GM18519 (cell line): ENCODE measurements around the gene FKBP10.

Experiments
- ATAC-seq: cut with Tn5 transposase; IDR thresholded peaks from one replicate; pipeline ENCODE4 v1.9.1; 2021; ENCODE audit warnings: mild to moderate bottlenecking, moderate library complexity; ENCODE audit not compliant: unreplicated experiment, low FRiP score

Gene FKBP10

DNA sequence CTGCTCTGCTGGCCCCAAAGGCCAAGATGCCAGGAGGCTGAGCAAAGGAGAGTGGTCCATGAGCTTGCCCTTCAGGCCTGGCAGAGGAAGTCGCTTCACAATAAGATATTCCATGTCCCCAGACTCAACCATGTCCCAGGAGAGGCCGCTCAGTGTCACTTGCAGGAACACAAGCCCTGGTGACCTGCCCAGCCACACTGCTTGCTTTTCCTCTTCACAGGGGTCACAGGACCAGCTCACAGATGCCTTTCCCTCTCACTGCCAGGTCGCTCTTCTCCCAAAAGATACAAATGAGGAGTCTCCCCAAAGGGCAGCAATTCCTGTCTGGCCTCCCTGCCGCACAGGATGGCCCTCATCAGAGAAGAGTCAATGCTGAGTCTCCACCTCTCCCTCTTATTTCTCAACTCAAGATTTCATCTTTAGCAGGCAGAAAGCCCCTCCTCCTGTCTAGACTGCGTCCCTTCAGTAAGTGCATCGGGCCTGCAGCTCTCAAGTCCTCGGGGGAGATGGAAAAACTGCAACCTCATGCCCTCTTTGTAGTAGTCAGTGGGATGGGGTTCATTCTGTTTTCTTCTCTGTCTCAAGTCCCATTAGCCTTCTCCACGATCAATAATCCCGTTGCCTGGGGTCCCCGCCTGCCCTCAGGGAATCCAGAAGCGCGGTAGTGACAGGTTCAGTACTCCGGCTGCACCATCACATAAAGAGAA, 31.2 kb upstream of the FKBP10 start:
- ATAC-seq, result no peak

GRCh38 chr17:41782142-41782541, 30.7 kb upstream of the FKBP10 start:
- no peak for ATAC-seq

GRCh38 chr17:41784207-41784744, 28.5 kb upstream of the FKBP10 start:
- ATAC-seq, result no peak

DNA sequence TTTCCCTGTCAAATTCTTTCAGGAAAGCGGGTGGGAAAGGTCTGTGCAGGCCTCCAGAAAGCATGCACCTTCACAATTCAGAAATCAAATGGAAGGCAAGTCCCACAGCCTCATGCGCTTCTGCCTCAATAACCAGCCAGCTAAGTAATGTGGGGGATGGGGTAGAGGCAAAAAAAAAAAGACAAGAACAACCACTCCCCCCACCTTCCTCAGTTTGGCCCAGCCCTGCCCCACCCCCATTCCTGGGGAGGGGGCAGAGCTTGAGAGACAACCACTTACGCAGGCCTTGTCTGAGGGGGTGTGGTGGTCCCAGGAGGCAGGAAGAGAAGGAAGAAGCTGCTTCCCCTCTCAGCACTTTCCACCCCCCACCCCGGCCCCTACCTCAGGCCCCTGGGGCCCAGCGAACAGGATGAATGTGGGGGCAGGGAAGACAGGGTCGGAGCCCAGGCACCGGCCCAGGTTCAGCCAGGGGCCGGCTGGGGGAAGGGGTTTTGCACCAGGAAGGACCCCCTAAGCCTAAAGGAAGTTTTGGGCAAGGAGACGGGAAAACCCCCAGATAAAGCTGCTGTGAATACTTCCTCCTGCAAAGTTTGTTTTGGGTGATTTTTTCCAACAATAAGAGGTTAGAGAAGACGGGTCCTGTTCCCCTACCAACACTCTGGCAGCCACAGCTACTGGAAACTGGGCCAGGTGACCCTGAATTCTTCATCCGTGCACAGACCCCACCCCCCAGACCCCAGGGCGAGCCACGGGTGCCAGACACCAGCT, 27.5 kb upstream of the FKBP10 start:
- ATAC-seq, result no peak

DNA sequence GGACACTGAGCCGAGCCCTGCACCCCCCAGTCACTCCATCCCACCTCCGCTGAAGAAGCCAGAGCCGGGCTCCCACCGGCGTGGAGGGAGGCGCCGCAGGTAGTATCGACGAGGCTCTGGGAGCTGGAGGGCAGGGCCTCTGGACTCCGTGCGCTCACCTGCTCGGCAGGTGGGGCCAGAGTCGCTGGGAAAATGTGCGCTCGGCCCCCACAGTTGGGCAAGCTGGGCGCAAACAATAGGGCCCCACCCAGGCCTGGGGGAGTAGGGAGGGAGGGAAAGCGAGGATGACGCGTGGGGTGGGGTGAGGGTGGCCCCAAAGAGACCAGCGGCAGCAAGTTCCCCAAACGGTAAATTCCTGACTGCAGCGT, 27.0 kb upstream of the FKBP10 start:
- ATAC-seq, result no peak

GRCh38 chr17:41786227-41787020, 26.4 kb upstream of the FKBP10 start, which contains the start of gene JUP:
JUP (minus strand) TSS chr17:41786711; CDS start chr17:41771854, 14,857 bp downstream.
- ATAC-seq, result peak; percentile 76

GRCh38 chr17:41787021-41787418, 25.8 kb upstream of the FKBP10 start:
- no peak for ATAC-seq

- no peak for ATAC-seq
Measured at GRCh38 chr17:41792845-41793783, 19.7 kb upstream of the FKBP10 start.

DNA sequence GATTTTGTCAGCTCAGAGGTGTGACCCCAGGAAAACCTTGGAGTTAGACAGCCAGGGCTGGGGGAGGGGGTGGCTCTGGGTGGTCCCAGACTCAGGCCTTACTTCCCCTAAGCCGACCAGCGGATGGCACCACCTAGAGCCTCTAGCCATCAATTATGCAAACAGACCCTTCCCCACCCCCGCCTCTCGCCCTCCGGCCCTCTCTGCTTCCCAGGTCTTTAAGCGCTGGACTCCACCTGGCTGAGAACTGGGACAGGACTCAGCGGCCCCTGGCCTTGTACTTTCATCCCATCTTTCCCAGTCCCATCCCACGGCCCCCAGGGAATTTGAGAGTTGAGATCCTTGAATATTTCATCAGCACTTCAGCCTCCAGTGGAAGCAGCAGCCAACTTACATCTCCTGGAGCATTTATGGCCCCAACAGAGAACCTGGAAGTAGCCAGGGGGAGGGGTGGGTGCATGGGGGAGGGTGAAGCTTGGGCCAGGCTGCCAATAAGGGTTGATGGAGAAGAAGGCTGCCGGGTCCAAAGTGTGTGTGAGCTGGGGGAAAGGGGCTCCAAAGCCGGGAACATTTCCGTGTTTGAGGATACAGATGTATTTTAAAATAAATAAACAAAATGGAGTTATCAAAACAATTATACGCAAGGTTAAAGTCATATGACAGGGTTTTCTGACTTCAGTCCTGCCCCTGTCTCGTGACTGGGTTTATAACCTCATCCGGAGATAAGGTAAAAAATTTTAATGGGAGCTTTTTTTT, 18.8 kb upstream of the FKBP10 start:
- no peak for ATAC-seq

DNA sequence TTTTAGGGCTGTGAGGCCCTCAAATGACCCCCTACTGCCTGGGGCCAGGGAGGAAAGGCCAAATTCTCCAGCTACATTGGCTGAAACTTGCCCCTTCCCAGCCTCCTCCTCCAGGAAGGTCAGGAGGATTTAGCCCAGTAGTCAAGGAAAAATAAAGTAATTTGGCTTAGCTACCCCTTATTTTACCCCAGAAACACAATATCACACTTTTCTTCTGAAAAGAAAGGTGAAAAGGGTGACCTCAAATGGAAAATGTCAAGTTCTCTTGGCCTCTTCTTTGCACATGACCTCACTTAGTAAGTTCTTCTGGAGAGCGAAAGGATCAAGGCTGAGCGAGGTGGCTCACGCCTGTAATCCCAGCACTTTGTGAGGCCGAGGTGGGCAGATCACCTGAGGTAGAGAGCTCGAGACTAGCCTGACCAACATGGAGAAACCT, 18.2 kb upstream of the FKBP10 start:
- ATAC-seq, result no peak

DNA sequence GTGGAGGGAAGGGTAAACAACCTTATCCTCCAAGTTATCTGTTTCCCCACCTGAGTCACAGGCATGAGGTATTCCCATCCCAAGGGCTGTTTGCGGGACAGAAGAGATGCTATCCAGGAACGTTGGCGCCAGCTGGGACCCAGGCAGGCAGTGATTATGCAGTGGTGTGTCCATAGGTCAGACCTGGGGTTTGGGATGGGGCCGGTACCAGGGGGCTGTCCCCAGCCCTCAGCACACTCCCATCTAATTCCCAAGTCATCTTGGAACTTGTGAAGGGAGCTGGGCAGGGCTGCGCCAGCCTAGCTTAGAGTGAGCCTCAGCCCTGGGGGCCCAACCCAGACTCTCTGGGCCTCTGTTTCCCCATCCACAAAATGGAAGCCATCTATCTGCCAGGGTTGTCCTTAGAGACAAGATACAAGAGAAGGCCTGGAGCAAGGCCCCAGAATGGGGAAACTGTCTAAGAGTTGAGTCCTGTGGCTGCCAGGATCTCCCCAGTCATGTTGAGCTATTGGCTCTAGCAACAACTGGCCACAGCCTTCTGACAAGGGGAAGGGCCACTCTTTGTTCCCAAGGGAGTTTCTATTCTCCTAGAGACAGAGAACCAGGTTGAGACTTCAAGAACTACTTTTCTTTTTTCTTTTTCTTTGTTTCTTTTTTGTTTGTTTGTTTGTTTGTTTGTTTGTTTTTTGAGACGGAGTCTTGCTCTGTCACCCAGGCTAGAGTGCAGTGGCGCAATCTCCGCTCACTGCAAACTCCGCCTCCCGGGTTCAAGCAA, 16.5 kb upstream of the FKBP10 start:
- no peak for ATAC-seq

DNA sequence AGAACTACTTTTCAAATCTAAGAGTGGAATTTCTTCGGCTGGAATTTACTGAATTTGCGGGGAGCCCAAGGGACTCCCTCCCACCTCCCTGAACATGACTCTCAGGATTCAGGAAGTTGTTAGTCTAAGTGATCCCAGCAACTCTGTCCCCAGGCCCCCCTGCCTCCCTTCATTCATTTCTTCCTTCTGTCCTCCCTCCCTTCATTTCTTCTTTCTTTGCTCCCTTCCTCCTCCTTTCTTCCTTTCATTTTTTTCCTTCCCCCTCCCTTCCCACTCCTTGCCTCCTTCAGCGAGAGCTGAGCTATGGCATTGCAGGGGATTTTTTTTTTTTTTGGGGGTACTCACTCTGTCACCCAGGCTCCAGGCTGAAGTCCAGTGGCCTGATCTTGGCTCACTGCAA, 15.4 kb upstream of the FKBP10 start:
- ATAC-seq, result no peak

- ATAC-seq, result no peak
Measured at GRCh38 chr17:41799366-41799765, 13.4 kb upstream of the FKBP10 start.

DNA sequence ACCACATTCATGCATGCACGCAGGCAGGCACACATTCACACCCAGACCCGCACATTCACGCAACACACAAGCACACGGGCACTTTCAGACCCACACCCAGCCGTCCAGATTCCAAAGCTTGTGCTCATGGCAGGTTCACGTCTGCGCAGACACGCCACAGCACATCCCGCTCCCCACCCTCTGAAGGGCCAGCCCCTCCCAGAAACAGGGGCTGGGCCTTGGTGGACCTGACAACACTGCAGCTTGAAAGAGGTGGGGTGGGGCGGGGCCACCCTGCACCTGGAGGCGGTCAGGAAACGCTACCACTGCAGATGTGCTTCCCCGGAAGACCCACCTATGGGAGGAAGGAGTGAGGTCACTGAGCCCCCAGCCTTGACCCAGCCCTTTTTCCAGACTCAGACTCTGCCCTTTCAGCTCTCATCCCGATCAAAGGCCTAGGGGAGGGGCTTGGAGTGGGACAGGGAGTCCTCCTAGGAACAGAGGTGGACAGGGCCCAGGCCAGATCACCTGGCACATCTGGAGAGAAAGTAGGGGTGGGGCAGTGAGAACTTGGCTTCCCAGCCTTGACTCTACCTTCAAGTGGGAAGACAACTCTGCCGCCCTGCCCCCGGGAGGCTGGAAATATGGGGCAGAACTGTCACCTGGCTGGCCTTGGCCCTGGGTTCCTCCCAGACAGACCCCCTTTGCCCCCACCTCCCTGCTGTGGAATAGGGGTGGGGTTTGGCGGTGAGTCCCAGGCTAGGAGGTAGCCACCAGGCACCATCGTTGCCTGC, 12.0 kb upstream of the FKBP10 start:
- ATAC-seq, result no peak

DNA sequence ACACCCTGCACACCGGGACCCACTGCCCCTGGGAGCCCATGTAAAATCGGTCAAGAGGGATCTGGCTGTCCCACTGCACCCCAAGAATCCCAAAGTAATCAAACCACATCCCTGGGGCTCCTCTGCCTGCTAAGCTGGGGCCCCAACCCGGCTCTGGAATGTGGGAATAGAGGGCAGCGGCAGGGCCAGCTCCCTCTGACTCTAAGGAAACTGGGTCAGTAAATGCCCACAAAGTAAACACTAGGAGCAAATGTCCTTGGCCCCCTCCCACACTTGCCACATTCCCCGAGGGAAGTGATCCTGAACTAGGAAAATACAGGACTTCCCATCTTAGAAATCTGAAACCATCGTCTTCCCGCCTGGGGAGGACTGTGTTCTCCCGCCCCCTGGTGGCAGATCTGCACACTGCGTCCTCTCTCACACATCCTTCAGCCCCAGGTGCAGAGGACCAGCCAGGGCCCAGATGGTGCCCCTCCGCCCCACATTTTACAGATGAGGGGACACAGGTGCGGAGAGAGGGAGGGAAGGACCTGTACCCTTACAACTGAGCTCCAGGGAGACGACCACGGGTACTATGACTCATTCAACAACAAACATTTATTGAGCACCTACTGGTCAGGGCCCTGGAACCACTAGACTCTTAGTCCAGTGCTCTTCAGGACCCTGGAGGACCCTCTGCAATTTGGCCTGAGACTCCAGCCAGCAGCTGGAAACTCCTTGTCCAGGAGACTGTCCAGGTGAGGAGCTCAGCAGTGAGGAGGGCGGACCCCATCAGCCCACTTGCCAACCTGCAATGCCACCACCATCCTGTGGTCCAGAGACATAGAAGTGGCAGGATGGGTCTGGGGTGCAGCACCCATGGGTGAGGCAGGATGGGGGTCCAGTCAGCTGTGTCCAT, 11.2 kb upstream of the FKBP10 start:
- ATAC-seq, result no peak
